ENCODE data around the gene KCNIP2. TPM values are rescaled to one million over a fixed set of nuclear protein-coding genes. Genes with fewer than 3 reads are reported as not detected.

Gene KCNIP2
- total and polyA plus RNA-seq, 2 of the 4 experiments (the other 2 are of a cell fraction): under 0.01 to 0.87 TPM

DNA sequence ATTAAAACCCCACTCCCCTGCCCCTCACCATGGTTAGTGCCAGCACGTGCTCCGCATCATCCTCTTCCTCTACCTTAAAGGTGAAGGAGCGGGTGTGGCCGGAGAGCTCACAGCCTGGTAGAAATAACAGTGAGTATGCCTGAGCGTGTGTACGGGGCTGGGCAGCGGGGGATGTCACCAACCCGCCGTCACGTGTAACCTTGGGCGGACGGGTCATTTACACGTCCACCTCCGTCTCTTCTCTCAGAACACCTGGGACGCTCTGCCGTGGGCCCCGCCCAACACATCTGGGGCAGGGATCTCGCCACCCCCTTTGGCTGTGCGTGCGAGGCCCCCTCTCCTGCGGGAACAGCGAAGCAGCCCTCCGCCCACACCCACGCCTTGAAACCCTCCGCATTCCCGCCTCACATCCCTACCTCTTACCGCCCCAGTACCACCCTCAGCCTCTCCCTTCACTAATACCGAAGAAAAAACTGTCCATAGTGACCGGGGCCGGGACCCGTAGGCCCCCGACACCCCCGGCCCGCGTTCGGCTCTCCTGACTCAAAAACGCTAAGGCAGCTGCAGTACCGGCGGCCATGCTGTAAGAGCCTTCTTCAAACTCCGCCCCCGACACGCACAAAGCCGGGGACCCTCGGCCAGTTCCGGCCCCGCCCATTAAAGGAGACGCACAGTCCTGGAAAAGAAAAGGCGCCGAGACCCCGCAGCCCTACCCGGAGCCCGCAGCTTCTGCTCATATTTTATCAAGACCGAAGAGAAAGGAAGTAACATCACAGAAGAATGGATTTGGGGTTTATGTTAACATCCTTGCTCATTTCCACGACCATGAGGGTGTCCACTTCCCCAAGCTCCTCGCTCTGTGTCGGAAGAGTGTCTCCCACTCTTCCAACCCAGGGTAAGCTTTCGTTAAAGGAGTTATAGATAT lies 60.5 kb downstream of the KCNIP2 start, which contains the start of gene NPM3:
Gene NPM3, minus strand, starts transcription at position 636 of the 925 bp plus-strand sequence. Its CDS starts 56 bp downstream, at position 580.
- ChIA-PET POLR2A (ENCODE audit: unreplicated experiment) (interaction anchor here (0.5 kb wide), 1 partner anchor 294 kb away, joined by 5 read pairs; no protein-coding TSS in a partner anchor), CTCF (interaction anchor here (0.5 to 0.6 kb wide), 2 partner anchors 20 to 365 kb away, joined by 3 to 4 read pairs; no protein-coding TSS in a partner anchor)
- peak within 1 kb of the TSS; percentile 23; the same call in 1 of the 2 replicates for H4K91ac ChIP-seq (ENCODE audit: insufficient read depth, low read depth, low read length)
- peak within 1 kb of the TSS; percentile 63 for H3K4me3 ChIP-seq (ENCODE audit: insufficient read depth, low read depth, low read length)
- H3K4me1 ChIP-seq (ENCODE audit: control insufficient read depth, insufficient read depth, low read length): peaks cover 11% of the 10 kb centered on the region
- H3K23ac ChIP-seq (ENCODE audit: low read depth, low read length): peak within 1 kb of the TSS; percentile 75
- intact Hi-C loops (cut with micrococcal nuclease): loop anchor here (10.0 kb wide), 1 partner anchor 488 kb away; no protein-coding TSS in a partner anchor
- H3K56ac ChIP-seq (ENCODE audit: extremely low read depth, insufficient read depth, low read length): peak within 1 kb of the TSS; percentile 64; the same call in 1 of the 2 replicates
- H2BK20ac ChIP-seq (ENCODE audit: low read depth, low read length): no peak within 1 kb of the TSS
- H2BK5ac ChIP-seq (ENCODE audit: low read depth, low read length, poor library complexity, severe bottlenecking): peak within 1 kb of the TSS; percentile 44
- H3K4ac ChIP-seq (ENCODE audit: low read depth, low read length): peak within 1 kb of the TSS; percentile 84
- peak within 1 kb of the TSS; percentile 51 for H3K27ac ChIP-seq (ENCODE audit: insufficient read depth, low read length)
- dilution Hi-C loops (cut with HindIII; ENCODE audit: low sequenced_read_pairs, unreplicated experiment): no loop called here
- peak within 1 kb of the TSS; percentile 22; the same call in 1 of the 2 replicates for H3K18ac ChIP-seq (ENCODE audit: low read depth, low read length)
- DNase-seq: peak; percentile 70
- no peak within 1 kb of the TSS; the same call in 1 of the 2 replicates for H2BK120ac ChIP-seq (ENCODE audit: low read depth, low read length)
- peaks cover 20% of the 10 kb centered on the region for H3K36me3 ChIP-seq (ENCODE audit: control insufficient read depth, insufficient read depth, low read length)
- no peaks in the 10 kb centered on the region for H3K9me3 ChIP-seq (ENCODE audit: control insufficient read depth, insufficient read depth, low read length)
- peaks cover 31% of the 10 kb centered on the region for H4K20me1 ChIP-seq (ENCODE audit: insufficient read depth, low read length)
- no peak within 1 kb of the TSS for H2BK15ac ChIP-seq (ENCODE audit: low read depth, low read length)
- peaks cover 31 to 54% of the 10 kb centered on the region in 2 experiments for H3K79me1 ChIP-seq (ENCODE audit: low read depth in 1 of 2, low read length in 2 of 2)
- BruUV-seq (replicated peaks): no TSS peak
- H2AFZ ChIP-seq (replicated peaks; ENCODE audit: low read length, poor library complexity): peak within 1 kb of the TSS; percentile 92
- H4K5ac ChIP-seq (ENCODE audit: low read depth, low read length): peak within 1 kb of the TSS; percentile 51; the same call in 1 of the 2 replicates
- H3K4me2 ChIP-seq (ENCODE audit: low read depth, low read length): peak within 1 kb of the TSS; percentile 91
- peak within 1 kb of the TSS; percentile 80 to 88 for H4K8ac ChIP-seq (ENCODE audit: low read depth in 2 of 2, low read length in 2 of 2)
- H3K27me3 ChIP-seq (ENCODE audit: control insufficient read depth, insufficient read depth, low read length): peaks cover 3% of the 10 kb centered on the region; the same call in 1 of the 2 replicates
- no peaks in the 10 kb centered on the region; the same call in 1 of the 2 replicates for H3K9me1 ChIP-seq (ENCODE audit: insufficient read depth, low read length)
- WGBS, 2 experiments (ENCODE audit: extremely low coverage in 2 of 2, insufficient read length in 1 of 2): 0% methylated on average over 28 of the region's 57 CpGs; no CpG with 5 or more reads in 1 of the 2 experiments
- H2AK5ac ChIP-seq (ENCODE audit: low read depth, low read length): peak within 1 kb of the TSS; percentile 93
- peak; percentile 84 for ATAC-seq (ENCODE audit: low read depth)
- H3K9ac ChIP-seq (ENCODE audit: low read depth, low read length): peak within 1 kb of the TSS; percentile 67
- in situ Hi-C loops (cut with MboI; ENCODE audit: low sequenced_read_pairs): loop anchor here (5.0 kb wide), 2 partner anchors 176 to 571 kb away; no protein-coding TSS in a partner anchor
- peak within 1 kb of the TSS; percentile 90 for H3K14ac ChIP-seq (replicated peaks; ENCODE audit: low read depth, low read length)
- peak within 1 kb of the TSS; percentile 97 for H2AK9ac ChIP-seq (replicated peaks; ENCODE audit: low read depth, low read length, poor library complexity)
- TF ChIP-seq MAFK (IDR thresholded peaks at IDR 0.05; ENCODE audit: low read depth, low read length) (no peak), NFE2L2 (IDR thresholded peaks at IDR 0.05; ENCODE audit: low read depth, low read length) (no peak), CHD1 (IDR thresholded peaks at IDR 0.05; ENCODE audit: low read depth, low read length) (no peak), MXI1 (IDR thresholded peaks at IDR 0.05; ENCODE audit: borderline replicate concordance, low read depth, low read length) (peak; percentile 43; the same call in 1 of the 2 replicates), SMC3 (IDR thresholded peaks at IDR 0.05; ENCODE audit: low read depth, low read length) (no peak), POLR2A (IDR thresholded peaks at IDR 0.05; ENCODE audit: low read depth, low read length) (peak; percentile 59; the same call in 1 of the 2 replicates), FOS (IDR thresholded peaks at IDR 0.05; ENCODE audit: low read depth, low read length) (no peak), MAZ (IDR thresholded peaks at IDR 0.05; ENCODE audit: borderline replicate concordance, low read depth, low read length) (peak; percentile 96; the same call in 1 of the 2 replicates), RFX5 (IDR thresholded peaks at IDR 0.05; ENCODE audit: low read depth, low read length) (no peak)
- TF ChIP-seq, protein P1, sequence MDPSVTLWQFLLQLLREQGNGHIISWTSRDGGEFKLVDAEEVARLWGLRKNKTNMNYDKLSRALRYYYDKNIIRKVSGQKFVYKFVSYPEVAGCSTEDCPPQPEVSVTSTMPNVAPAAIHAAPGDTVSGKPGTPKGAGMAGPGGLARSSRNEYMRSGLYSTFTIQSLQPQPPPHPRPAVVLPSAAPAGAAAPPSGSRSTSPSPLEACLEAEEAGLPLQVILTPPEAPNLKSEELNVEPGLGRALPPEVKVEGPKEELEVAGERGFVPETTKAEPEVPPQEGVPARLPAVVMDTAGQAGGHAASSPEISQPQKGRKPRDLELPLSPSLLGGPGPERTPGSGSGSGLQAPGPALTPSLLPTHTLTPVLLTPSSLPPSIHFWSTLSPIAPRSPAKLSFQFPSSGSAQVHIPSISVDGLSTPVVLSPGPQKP (IDR thresholded peaks at IDR 0.05; ENCODE audit: borderline replicate concordance, low read depth, low read length): no peak
- TF ChIP-seq, protein P2, sequence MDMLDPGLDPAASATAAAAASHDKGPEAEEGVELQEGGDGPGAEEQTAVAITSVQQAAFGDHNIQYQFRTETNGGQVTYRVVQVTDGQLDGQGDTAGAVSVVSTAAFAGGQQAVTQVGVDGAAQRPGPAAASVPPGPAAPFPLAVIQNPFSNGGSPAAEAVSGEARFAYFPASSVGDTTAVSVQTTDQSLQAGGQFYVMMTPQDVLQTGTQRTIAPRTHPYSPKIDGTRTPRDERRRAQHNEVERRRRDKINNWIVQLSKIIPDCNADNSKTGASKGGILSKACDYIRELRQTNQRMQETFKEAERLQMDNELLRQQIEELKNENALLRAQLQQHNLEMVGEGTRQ (IDR thresholded peaks at IDR 0.05; ENCODE audit: low read depth, low read length): 0 out of 2 replicates have a peak, but pooled peaks have one; percentile 12
- TF ChIP-seq, protein P3, sequence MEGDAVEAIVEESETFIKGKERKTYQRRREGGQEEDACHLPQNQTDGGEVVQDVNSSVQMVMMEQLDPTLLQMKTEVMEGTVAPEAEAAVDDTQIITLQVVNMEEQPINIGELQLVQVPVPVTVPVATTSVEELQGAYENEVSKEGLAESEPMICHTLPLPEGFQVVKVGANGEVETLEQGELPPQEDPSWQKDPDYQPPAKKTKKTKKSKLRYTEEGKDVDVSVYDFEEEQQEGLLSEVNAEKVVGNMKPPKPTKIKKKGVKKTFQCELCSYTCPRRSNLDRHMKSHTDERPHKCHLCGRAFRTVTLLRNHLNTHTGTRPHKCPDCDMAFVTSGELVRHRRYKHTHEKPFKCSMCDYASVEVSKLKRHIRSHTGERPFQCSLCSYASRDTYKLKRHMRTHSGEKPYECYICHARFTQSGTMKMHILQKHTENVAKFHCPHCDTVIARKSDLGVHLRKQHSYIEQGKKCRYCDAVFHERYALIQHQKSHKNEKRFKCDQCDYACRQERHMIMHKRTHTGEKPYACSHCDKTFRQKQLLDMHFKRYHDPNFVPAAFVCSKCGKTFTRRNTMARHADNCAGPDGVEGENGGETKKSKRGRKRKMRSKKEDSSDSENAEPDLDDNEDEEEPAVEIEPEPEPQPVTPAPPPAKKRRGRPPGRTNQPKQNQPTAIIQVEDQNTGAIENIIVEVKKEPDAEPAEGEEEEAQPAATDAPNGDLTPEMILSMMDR (conservative IDR thresholded peaks at IDR 0.05; ENCODE audit: low read depth, low read length): no peak

All from IMR-90 (cell line).